ENCODE results near the gene MTUS2. TPM values are rescaled to one million over a fixed set of nuclear protein-coding genes. Genes with fewer than 3 reads are reported as not detected.
A peak's percentile ranks its signal among the peaks of the same experiment; 100 is the strongest.

The MTUS2 gene
- total and polyA plus RNA-seq, 10 donors = 0.20 to 3.2 (median 0.85) TPM

DNA sequence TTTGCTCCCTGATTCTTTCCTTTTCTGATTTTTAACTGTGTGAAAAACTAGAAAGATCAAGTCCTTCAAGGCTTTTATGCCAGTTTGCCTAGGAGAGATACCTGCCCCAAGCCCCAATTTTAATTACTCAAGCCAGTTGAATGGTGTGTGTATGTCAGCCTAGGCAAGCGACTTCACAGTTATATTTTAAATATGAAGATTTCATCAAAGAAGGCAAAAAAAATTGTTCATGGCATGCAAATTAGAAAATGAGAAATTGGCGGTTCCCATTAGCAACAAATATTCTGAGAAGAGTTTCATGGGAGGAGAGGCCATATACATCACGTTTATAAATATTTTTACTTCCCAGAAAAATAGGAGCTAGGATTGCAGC, 607.8 kb downstream of the MTUS2 start:
- no peak for TF ChIP-seq POLR2AphosphoS5 (IDR thresholded peaks at IDR 0.05)
- TF ChIP-seq, protein P1, sequence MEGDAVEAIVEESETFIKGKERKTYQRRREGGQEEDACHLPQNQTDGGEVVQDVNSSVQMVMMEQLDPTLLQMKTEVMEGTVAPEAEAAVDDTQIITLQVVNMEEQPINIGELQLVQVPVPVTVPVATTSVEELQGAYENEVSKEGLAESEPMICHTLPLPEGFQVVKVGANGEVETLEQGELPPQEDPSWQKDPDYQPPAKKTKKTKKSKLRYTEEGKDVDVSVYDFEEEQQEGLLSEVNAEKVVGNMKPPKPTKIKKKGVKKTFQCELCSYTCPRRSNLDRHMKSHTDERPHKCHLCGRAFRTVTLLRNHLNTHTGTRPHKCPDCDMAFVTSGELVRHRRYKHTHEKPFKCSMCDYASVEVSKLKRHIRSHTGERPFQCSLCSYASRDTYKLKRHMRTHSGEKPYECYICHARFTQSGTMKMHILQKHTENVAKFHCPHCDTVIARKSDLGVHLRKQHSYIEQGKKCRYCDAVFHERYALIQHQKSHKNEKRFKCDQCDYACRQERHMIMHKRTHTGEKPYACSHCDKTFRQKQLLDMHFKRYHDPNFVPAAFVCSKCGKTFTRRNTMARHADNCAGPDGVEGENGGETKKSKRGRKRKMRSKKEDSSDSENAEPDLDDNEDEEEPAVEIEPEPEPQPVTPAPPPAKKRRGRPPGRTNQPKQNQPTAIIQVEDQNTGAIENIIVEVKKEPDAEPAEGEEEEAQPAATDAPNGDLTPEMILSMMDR (IDR thresholded peaks at IDR 0.05 in 8 of 11, conservative IDR thresholded peaks at IDR 0.05 in 3 of 11) = no peak
- TF ChIP-seq POLR2A (IDR thresholded peaks at IDR 0.05) = no peak
- peaks cover 0 to 73% (median 31%) of the 10 kb centered on the region in 7 donors for H3K27me3 ChIP-seq (replicated peaks in 1 of 7)
- intact Hi-C loops (cut with DNase I; ENCODE audit: low total_unique reads) = no loop called here
- no peak for DNase-seq
- WGBS, 5 donors = 13 to 18% (median 15%) methylated on average over 3 of the region's 3 CpGs
- no peaks in the 10 kb centered on the region for H3K36me3 ChIP-seq
- H3K9me3 ChIP-seq = no peaks in the 10 kb centered on the region
- peaks cover 0 to 12% (median 9%) of the 10 kb centered on the region in 6 donors for H3K4me1 ChIP-seq
- H3K4me3 ChIP-seq = peak overlapping the region in 6 of 8 donors; percentile 9 to 53 (median 18)
- H3K27ac ChIP-seq = peak overlapping the region in 1 of 8 donors; percentile 1

DNA sequence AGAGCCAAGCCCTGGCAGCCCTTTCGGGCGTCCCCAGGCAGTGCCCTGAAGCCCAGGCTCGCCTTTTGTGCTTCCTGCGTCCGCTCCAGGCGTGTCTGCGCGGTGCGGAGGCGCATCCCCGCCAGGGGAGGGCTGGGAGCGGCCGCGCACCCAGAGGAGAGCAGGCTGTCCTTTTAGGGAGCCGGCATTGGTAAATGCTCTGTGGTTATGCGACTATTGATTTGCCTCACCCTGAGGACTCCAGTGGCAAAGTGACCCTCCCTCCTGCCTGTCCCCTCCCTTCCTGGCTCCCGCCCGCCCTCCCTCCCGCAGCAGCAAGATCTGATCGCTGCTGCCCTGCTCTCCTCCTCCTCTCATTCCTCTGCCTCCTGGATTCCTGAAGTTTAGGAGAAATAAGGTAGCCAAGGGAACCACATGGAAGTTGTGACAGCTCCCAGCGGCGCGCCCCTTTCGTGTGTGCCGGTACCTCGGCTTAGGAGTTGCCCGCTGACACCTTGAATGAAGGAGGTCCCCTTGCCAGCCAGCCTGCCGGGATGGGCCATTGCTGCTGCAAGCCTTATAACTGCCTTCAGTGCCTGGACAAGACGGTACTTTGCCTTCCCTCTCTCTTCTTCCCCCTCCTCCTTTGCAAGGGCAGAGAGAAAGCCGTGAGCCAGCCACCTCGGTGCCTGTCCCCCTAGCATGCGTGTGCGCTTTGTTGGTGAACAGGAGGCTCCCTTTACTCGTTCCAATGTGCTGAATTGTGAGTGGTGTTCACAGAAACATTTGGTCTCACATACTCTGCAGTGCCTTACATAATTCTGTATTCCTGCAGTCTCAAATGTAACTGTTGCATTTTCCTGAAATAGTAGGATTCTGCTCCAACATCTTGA, 608.4 kb downstream of the MTUS2 start:
- peak overlapping the region in 1 of 8 donors; percentile 1 for H3K27ac ChIP-seq
- no peaks in the 10 kb centered on the region for H3K36me3 ChIP-seq
- no peak for TF ChIP-seq POLR2A (IDR thresholded peaks at IDR 0.05)
- TF ChIP-seq, protein P1 (IDR thresholded peaks at IDR 0.05 in 8 of 11, conservative IDR thresholded peaks at IDR 0.05 in 3 of 11) = peak in 1 of 11 experiments; percentile 7
- TF ChIP-seq POLR2AphosphoS5 (IDR thresholded peaks at IDR 0.05) = peak in 1 of 3 donors; percentile 40
- peak overlapping the region in 7 of 8 donors; percentile 9 to 53 (median 14) for H3K4me3 ChIP-seq
- intact Hi-C loops (cut with DNase I; ENCODE audit: low total_unique reads) = no loop called here
- H3K4me1 ChIP-seq = peaks cover 0 to 12% (median 9%) of the 10 kb centered on the region in 6 donors
- no peaks in the 10 kb centered on the region for H3K9me3 ChIP-seq
- 2 to 5% (median 2%) methylated on average over 28 to 34 of the region's 34 CpGs for WGBS, 5 donors
- peaks cover 0 to 67% (median 31%) of the 10 kb centered on the region in 7 donors for H3K27me3 ChIP-seq (replicated peaks in 1 of 7)
- DNase-seq = no peak

DNA sequence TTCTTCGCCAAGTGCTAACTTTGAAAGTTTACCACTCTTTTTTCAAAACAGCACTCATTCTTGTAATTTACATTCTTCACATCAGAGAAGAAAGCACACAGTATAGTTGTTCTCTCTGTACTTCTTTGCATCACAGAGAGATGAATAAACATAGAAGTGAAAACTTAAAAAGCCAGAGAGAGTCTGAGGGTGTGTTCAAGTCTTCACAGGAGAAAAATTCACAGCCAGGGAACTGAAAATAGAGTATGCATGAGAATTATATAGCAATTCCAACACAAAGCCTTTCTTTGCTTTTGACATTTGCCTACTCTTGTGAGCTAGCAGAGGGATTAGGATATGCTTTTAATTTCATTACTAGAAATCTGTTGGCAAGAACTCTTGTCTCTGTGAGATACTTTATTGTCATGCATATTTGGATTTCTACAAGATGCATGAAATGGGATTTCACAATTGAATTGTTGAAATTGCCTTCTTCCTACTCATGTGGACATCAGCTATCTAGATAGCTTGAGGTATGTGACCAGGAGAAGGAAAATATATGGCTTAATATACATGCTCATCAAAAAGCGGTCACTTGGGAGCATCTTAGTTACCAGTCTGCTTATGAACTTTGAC, 609.3 kb downstream of the MTUS2 start:
- Histone ChIP-seq H3K27me3 (replicated peaks in 1 of 7) (peaks cover 0 to 67% (median 31%) of the 10 kb centered on the region in 7 donors), H3K27ac (no peak overlapping the region), H3K4me3 (peak overlapping the region in 3 of 8 donors; percentile 14 to 53 (median 32)), H3K36me3 (no peaks in the 10 kb centered on the region), H3K9me3 (no peaks in the 10 kb centered on the region), H3K4me1 (peaks cover 0 to 16% (median 9%) of the 10 kb centered on the region in 6 donors)
- WGBS, 5 donors = 78 to 84% (median 81%) methylated on average over 2 of the region's 2 CpGs
- TF ChIP-seq, protein P1 (IDR thresholded peaks at IDR 0.05 in 8 of 11, conservative IDR thresholded peaks at IDR 0.05 in 3 of 11) = no peak
- no peak for TF ChIP-seq POLR2A (IDR thresholded peaks at IDR 0.05)
- TF ChIP-seq POLR2AphosphoS5 (IDR thresholded peaks at IDR 0.05) = no peak
- no peak for DNase-seq
- intact Hi-C loops (cut with DNase I; ENCODE audit: low total_unique reads) = no loop called here
